Measurements from ENCODE around the gene DCTN3. TPM values are rescaled to one million over a fixed set of nuclear protein-coding genes. Genes with fewer than 3 reads are reported as not detected.

DCTN3 gene
- total and polyA plus RNA-seq, 2 experiments from 2014 or later = 12.9 to 17.9 TPM

- Mint-ChIP-seq H3K36me3 (ENCODE audit: low read depth) (no peaks in the 10 kb centered on the region; the same call in 2 of the 3 replicates), H3K27me3 (ENCODE audit: insufficient read depth, low read depth, poor library complexity) (peaks cover 26% of the 10 kb centered on the region), H3K4me3 (no peak overlapping the region; the same call in 2 of the 3 replicates), H3K27ac (no peak overlapping the region), H3K9me3 (no peaks in the 10 kb centered on the region; the same call in 2 of the 3 replicates), H3K4me1 (peaks cover 48% of the 10 kb centered on the region)
- Histone ChIP-seq H3K4me1 (ENCODE audit: insufficient read depth) (peaks cover 16% of the 10 kb centered on the region; the same call in 1 of the 2 replicates), H3K9me2 (ENCODE audit: insufficient read depth) (no peaks in the 10 kb centered on the region), H3K27me3 (ENCODE audit: insufficient read depth) (no peaks in the 10 kb centered on the region), H3K4me3 (no peak overlapping the region), H3F3A (replicated peaks; ENCODE audit: low read depth) (no peaks in the 10 kb centered on the region), H3K36me3 (ENCODE audit: insufficient read depth) (no peaks in the 10 kb centered on the region), H3K27ac (ENCODE audit: low read depth) (no peak overlapping the region), H2AFZ (no peak overlapping the region), H3K4me2 (no peak overlapping the region), H4K20me1 (replicated peaks; ENCODE audit: insufficient read depth) (no peaks in the 10 kb centered on the region; the same call in 1 of the 2 replicates), H3K79me2 (replicated peaks; ENCODE audit: insufficient read depth) (no peaks in the 10 kb centered on the region)
- ATAC-seq = no peak
- TF ChIP-seq ZNF114 (CRISPR knock-in tag; IDR thresholded peaks at IDR 0.05) (no peak), POLR2AphosphoS5 (IDR thresholded peaks at IDR 0.05; ENCODE audit: low read depth) (no peak), STAT1 (IDR thresholded peaks at IDR 0.05; ENCODE audit: unreplicated experiment) (no peak), NANOG (IDR thresholded peaks at IDR 0.05; ENCODE audit: borderline replicate concordance) (no peak), CTCF (conservative IDR thresholded peaks at IDR 0.05; ENCODE audit: low read depth in 2 of 2) (no peak), ZNF331 (CRISPR knock-in tag; IDR thresholded peaks at IDR 0.05; ENCODE audit: low read depth) (no peak), JUNB (IDR thresholded peaks at IDR 0.05; ENCODE audit: unreplicated experiment) (no peak), ETS1 (IDR thresholded peaks at IDR 0.05) (no peak), EZH2 (IDR thresholded peaks at IDR 0.05; ENCODE audit: low read depth, unreplicated experiment) (no peak), CREB1 (CRISPR knock-in tag; IDR thresholded peaks at IDR 0.05; ENCODE audit: low read depth) (no peak), ZNF462 (CRISPR knock-in tag; IDR thresholded peaks at IDR 0.05) (no peak)
- no peak for DNase-seq (ENCODE audit: low spot score)
Measured at GRCh38 chr9:34566972-34567371, 53.3 kb downstream of the DCTN3 start.

Data from GM23338 (cell line).